ENCODE results near the gene ACSL6. TPM values are rescaled to one million over a fixed set of nuclear protein-coding genes. Genes with fewer than 3 reads are reported as not detected.

The ACSL6 gene
- total RNA-seq, 1 donor from 2014 or later = 3.1 TPM

GRCh38 chr5:131993676-131994075, 17.8 kb downstream of the ACSL6 start:
- H3K27me3 ChIP-seq (ENCODE audit: control insufficient read depth in 3 of 3, insufficient read depth in 3 of 3, low read length in 3 of 3) = no peaks in the 10 kb centered on the region
- no peak overlapping the region for H3K9ac ChIP-seq (ENCODE audit: low read depth in 1 of 3, low read length in 3 of 3)
- no peak overlapping the region for H3K4me3 ChIP-seq (ENCODE audit: low read length in 3 of 3)
- H3K9me3 ChIP-seq (ENCODE audit: control insufficient read depth in 3 of 3, low read length in 3 of 3) = no peaks in the 10 kb centered on the region
- no peaks in the 10 kb centered on the region for H3K4me1 ChIP-seq (ENCODE audit: control insufficient read depth in 3 of 3, insufficient read depth in 3 of 3, low read length in 3 of 3)
- no peak overlapping the region for H3K27ac ChIP-seq (ENCODE audit: low read depth, low read length)
- peaks cover 0 to 3% (median 3%) of the 10 kb centered on the region in 3 donors for H3K36me3 ChIP-seq (ENCODE audit: control insufficient read depth in 3 of 3, insufficient read depth in 3 of 3, low read length in 3 of 3)

GRCh38 chr5:131992370-131992769, 19.1 kb downstream of the ACSL6 start:
- Histone ChIP-seq H3K4me3 (ENCODE audit: low read length in 3 of 3) (no peak overlapping the region), H3K27me3 (ENCODE audit: control insufficient read depth in 3 of 3, insufficient read depth in 3 of 3, low read length in 3 of 3) (no peaks in the 10 kb centered on the region), H3K9me3 (ENCODE audit: control insufficient read depth in 3 of 3, low read length in 3 of 3) (no peaks in the 10 kb centered on the region), H3K36me3 (ENCODE audit: control insufficient read depth in 3 of 3, insufficient read depth in 3 of 3, low read length in 3 of 3) (peaks cover 0 to 3% (median 3%) of the 10 kb centered on the region in 3 donors), H3K4me1 (ENCODE audit: control insufficient read depth in 3 of 3, insufficient read depth in 3 of 3, low read length in 3 of 3) (no peaks in the 10 kb centered on the region), H3K9ac (ENCODE audit: low read depth in 1 of 3, low read length in 3 of 3) (no peak overlapping the region), H3K27ac (ENCODE audit: low read depth, low read length) (no peak overlapping the region)

GRCh38 chr5:131991593-131992324, 19.7 kb downstream of the ACSL6 start:
- Histone ChIP-seq H3K4me1 (ENCODE audit: control insufficient read depth in 3 of 3, insufficient read depth in 3 of 3, low read length in 3 of 3) (no peaks in the 10 kb centered on the region), H3K27me3 (ENCODE audit: control insufficient read depth in 3 of 3, insufficient read depth in 3 of 3, low read length in 3 of 3) (no peaks in the 10 kb centered on the region), H3K4me3 (ENCODE audit: low read length in 3 of 3) (no peak overlapping the region), H3K27ac (ENCODE audit: low read depth, low read length) (no peak overlapping the region), H3K9me3 (ENCODE audit: control insufficient read depth in 3 of 3, low read length in 3 of 3) (no peaks in the 10 kb centered on the region), H3K36me3 (ENCODE audit: control insufficient read depth in 3 of 3, insufficient read depth in 3 of 3, low read length in 3 of 3) (peaks cover 0 to 6% (median 3%) of the 10 kb centered on the region in 3 donors), H3K9ac (ENCODE audit: low read depth in 1 of 3, low read length in 3 of 3) (no peak overlapping the region)

- H3K9ac ChIP-seq (ENCODE audit: low read depth in 1 of 3, low read length in 3 of 3) = no peak overlapping the region
- H3K27me3 ChIP-seq (ENCODE audit: control insufficient read depth in 3 of 3, insufficient read depth in 3 of 3, low read length in 3 of 3) = no peaks in the 10 kb centered on the region
- H3K4me1 ChIP-seq (ENCODE audit: control insufficient read depth in 3 of 3, insufficient read depth in 3 of 3, low read length in 3 of 3) = no peaks in the 10 kb centered on the region
- no peaks in the 10 kb centered on the region for H3K9me3 ChIP-seq (ENCODE audit: control insufficient read depth in 3 of 3, low read length in 3 of 3)
- H3K36me3 ChIP-seq (ENCODE audit: control insufficient read depth in 3 of 3, insufficient read depth in 3 of 3, low read length in 3 of 3) = peaks cover 0 to 6% (median 3%) of the 10 kb centered on the region in 3 donors
- H3K27ac ChIP-seq (ENCODE audit: low read depth, low read length) = no peak overlapping the region
- no peak overlapping the region for H3K4me3 ChIP-seq (ENCODE audit: low read length in 3 of 3)
Observed at GRCh38 chr5:131990716-131991115, 20.7 kb downstream of the ACSL6 start.

GRCh38 chr5:131988601-131989000, 22.9 kb downstream of the ACSL6 start:
- Histone ChIP-seq H3K4me1 (ENCODE audit: control insufficient read depth in 3 of 3, insufficient read depth in 3 of 3, low read length in 3 of 3) (peaks cover 0 to 13% (median 0%) of the 10 kb centered on the region in 3 donors), H3K9ac (ENCODE audit: low read depth in 1 of 3, low read length in 3 of 3) (no peak overlapping the region), H3K27me3 (ENCODE audit: control insufficient read depth in 3 of 3, insufficient read depth in 3 of 3, low read length in 3 of 3) (no peaks in the 10 kb centered on the region), H3K4me3 (ENCODE audit: low read length in 3 of 3) (no peak overlapping the region), H3K9me3 (ENCODE audit: control insufficient read depth in 3 of 3, low read length in 3 of 3) (no peaks in the 10 kb centered on the region), H3K36me3 (ENCODE audit: control insufficient read depth in 3 of 3, insufficient read depth in 3 of 3, low read length in 3 of 3) (peaks cover 0 to 6% (median 3%) of the 10 kb centered on the region in 3 donors), H3K27ac (ENCODE audit: low read depth, low read length) (no peak overlapping the region)

- no peaks in the 10 kb centered on the region for H3K9me3 ChIP-seq (ENCODE audit: control insufficient read depth in 3 of 3, low read length in 3 of 3)
- H3K9ac ChIP-seq (ENCODE audit: low read depth in 1 of 3, low read length in 3 of 3) = no peak overlapping the region
- H3K27ac ChIP-seq (ENCODE audit: low read depth, low read length) = no peak overlapping the region
- H3K27me3 ChIP-seq (ENCODE audit: control insufficient read depth in 3 of 3, insufficient read depth in 3 of 3, low read length in 3 of 3) = no peaks in the 10 kb centered on the region
- H3K36me3 ChIP-seq (ENCODE audit: control insufficient read depth in 3 of 3, insufficient read depth in 3 of 3, low read length in 3 of 3) = peaks cover 0 to 6% (median 0%) of the 10 kb centered on the region in 3 donors
- H3K4me1 ChIP-seq (ENCODE audit: control insufficient read depth in 3 of 3, insufficient read depth in 3 of 3, low read length in 3 of 3) = peaks cover 0 to 13% (median 0%) of the 10 kb centered on the region in 3 donors
- no peak overlapping the region for H3K4me3 ChIP-seq (ENCODE audit: low read length in 3 of 3)
Observed at GRCh38 chr5:131987251-131987650, 24.2 kb downstream of the ACSL6 start.

GRCh38 chr5:131986161-131986912, 25.1 kb downstream of the ACSL6 start:
- Histone ChIP-seq H3K36me3 (ENCODE audit: control insufficient read depth in 3 of 3, insufficient read depth in 3 of 3, low read length in 3 of 3) (peaks cover 0 to 6% (median 0%) of the 10 kb centered on the region in 3 donors), H3K9ac (ENCODE audit: low read depth in 1 of 3, low read length in 3 of 3) (no peak overlapping the region), H3K4me3 (ENCODE audit: low read length in 3 of 3) (no peak overlapping the region), H3K9me3 (ENCODE audit: control insufficient read depth in 3 of 3, low read length in 3 of 3) (no peaks in the 10 kb centered on the region), H3K27ac (ENCODE audit: low read depth, low read length) (no peak overlapping the region), H3K4me1 (ENCODE audit: control insufficient read depth in 3 of 3, insufficient read depth in 3 of 3, low read length in 3 of 3) (peaks cover 0 to 13% (median 0%) of the 10 kb centered on the region in 3 donors), H3K27me3 (ENCODE audit: control insufficient read depth in 3 of 3, insufficient read depth in 3 of 3, low read length in 3 of 3) (no peaks in the 10 kb centered on the region)

- peaks cover 0 to 5% (median 0%) of the 10 kb centered on the region in 3 donors for H3K36me3 ChIP-seq (ENCODE audit: control insufficient read depth in 3 of 3, insufficient read depth in 3 of 3, low read length in 3 of 3)
Observed at GRCh38 chr5:131984956-131985665, 26.3 kb downstream of the ACSL6 start.

GRCh38 chr5:131983244-131983771, 28.1 kb downstream of the ACSL6 start:
- H3K36me3 ChIP-seq (ENCODE audit: control insufficient read depth in 3 of 3, insufficient read depth in 3 of 3, low read length in 3 of 3) = peaks cover 0 to 3% (median 0%) of the 10 kb centered on the region in 3 donors
- peaks cover 0 to 15% (median 0%) of the 10 kb centered on the region in 3 donors for H3K4me1 ChIP-seq (ENCODE audit: control insufficient read depth in 3 of 3, insufficient read depth in 3 of 3, low read length in 3 of 3)
- no peaks in the 10 kb centered on the region for H3K9me3 ChIP-seq (ENCODE audit: control insufficient read depth in 3 of 3, low read length in 3 of 3)
- H3K27ac ChIP-seq (ENCODE audit: low read depth, low read length) = no peak overlapping the region
- H3K4me3 ChIP-seq (ENCODE audit: low read length in 3 of 3) = no peak overlapping the region
- no peaks in the 10 kb centered on the region for H3K27me3 ChIP-seq (ENCODE audit: control insufficient read depth in 3 of 3, insufficient read depth in 3 of 3, low read length in 3 of 3)
- no peak overlapping the region for H3K9ac ChIP-seq (ENCODE audit: low read depth in 1 of 3, low read length in 3 of 3)

More at GRCh38 chr5:131984956-131985665, 26.3 kb downstream of the ACSL6 start:
- H3K9me3 ChIP-seq (ENCODE audit: control insufficient read depth in 3 of 3, low read length in 3 of 3) = no peaks in the 10 kb centered on the region
- H3K4me3 ChIP-seq (ENCODE audit: low read length in 3 of 3) = no peak overlapping the region
- peaks cover 0 to 15% (median 0%) of the 10 kb centered on the region in 3 donors for H3K4me1 ChIP-seq (ENCODE audit: control insufficient read depth in 3 of 3, insufficient read depth in 3 of 3, low read length in 3 of 3)
- no peak overlapping the region for H3K27ac ChIP-seq (ENCODE audit: low read depth, low read length)
- H3K9ac ChIP-seq (ENCODE audit: low read depth in 1 of 3, low read length in 3 of 3) = no peak overlapping the region
- no peaks in the 10 kb centered on the region for H3K27me3 ChIP-seq (ENCODE audit: control insufficient read depth in 3 of 3, insufficient read depth in 3 of 3, low read length in 3 of 3)

All from skeletal muscle tissue (tissue), 4 donors.